HCT116 (cell line): ENCODE results near the gene EIF3K.

ENCODE experiments used
- EZH2 ChIP-seq: fragments of 200-600 bp; sonication (generic); IDR thresholded peaks from 2 replicates; pipeline ENCODE4 v1.6.1; 2017; ENCODE audit warnings: antibody characterized with exemption, mixed run types
- ZNF274 ChIP-seq: fragments of 200-500 bp; sonication (Bioruptor generic); IDR thresholded peaks from 2 replicates; pipeline ENCODE4 v1.6.1; 2014; ENCODE audit warnings: mild to moderate bottlenecking, low read depth, low read length, inconsistent platforms
- TF ChIP-seq, protein P1 (sequence below), 3 experiments: fragments of 200-600 bp in 1 of 3; sonication (generic) in 1 of 3; IDR thresholded peaks in 2 of 3; conservative IDR thresholded peaks in 1 of 3; 2 replicates each; pipeline ENCODE4 v1.5.1; 2012 to 2017; ENCODE audit warnings: low read depth in 2 of 3, low read length in 2 of 3, antibody characterized with exemption in 1 of 3, borderline replicate concordance in 1 of 3, control low read depth in 1 of 3, mild to moderate bottlenecking in 1 of 3, mixed read lengths in 1 of 3, mixed run types in 1 of 3, moderate library complexity in 1 of 3; ENCODE audit not compliant: insufficient read depth in 1 of 3

DNA sequence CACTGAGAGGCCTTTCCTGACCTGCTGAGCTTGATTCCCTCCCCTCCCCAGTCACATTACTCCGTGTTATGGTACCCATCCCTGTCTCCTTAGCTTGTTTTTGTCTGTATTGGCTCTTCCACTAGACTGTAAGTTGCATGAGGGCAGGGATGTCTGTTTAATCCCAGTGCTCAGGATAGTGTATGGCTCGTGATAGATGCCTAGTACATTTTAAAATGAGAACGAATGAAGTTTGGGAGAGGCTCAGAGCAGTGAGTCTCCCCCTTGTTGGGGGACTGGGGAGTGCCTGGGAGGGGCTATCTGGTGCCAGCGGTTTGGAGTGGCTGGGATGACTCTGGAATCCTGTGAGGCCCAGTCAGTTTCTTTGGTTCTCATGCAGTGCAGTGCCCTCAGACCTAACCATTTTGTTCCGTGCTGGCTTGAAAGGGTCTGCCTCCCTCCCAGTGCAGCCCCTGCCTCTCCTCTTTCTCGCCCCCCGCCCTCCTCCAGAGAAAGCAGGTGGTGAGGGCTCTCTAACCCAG lies 63.9 kb downstream of the EIF3K start:
- TF ChIP-seq EZH2 (no peak), ZNF274 (no peak)
- TF ChIP-seq, protein P1, sequence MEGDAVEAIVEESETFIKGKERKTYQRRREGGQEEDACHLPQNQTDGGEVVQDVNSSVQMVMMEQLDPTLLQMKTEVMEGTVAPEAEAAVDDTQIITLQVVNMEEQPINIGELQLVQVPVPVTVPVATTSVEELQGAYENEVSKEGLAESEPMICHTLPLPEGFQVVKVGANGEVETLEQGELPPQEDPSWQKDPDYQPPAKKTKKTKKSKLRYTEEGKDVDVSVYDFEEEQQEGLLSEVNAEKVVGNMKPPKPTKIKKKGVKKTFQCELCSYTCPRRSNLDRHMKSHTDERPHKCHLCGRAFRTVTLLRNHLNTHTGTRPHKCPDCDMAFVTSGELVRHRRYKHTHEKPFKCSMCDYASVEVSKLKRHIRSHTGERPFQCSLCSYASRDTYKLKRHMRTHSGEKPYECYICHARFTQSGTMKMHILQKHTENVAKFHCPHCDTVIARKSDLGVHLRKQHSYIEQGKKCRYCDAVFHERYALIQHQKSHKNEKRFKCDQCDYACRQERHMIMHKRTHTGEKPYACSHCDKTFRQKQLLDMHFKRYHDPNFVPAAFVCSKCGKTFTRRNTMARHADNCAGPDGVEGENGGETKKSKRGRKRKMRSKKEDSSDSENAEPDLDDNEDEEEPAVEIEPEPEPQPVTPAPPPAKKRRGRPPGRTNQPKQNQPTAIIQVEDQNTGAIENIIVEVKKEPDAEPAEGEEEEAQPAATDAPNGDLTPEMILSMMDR (IDR thresholded peaks at IDR 0.05 in 2 of 3, conservative IDR thresholded peaks at IDR 0.05 in 1 of 3; ENCODE audit: borderline replicate concordance in 1 of 3, insufficient read depth in 1 of 3, low read depth in 2 of 3, low read length in 2 of 3) = no peak
